Measurements from ENCODE around the gene HNRNPDL.
A peak's percentile ranks its signal among the peaks of the same experiment; 100 is the strongest.

Gene HNRNPDL

DNA sequence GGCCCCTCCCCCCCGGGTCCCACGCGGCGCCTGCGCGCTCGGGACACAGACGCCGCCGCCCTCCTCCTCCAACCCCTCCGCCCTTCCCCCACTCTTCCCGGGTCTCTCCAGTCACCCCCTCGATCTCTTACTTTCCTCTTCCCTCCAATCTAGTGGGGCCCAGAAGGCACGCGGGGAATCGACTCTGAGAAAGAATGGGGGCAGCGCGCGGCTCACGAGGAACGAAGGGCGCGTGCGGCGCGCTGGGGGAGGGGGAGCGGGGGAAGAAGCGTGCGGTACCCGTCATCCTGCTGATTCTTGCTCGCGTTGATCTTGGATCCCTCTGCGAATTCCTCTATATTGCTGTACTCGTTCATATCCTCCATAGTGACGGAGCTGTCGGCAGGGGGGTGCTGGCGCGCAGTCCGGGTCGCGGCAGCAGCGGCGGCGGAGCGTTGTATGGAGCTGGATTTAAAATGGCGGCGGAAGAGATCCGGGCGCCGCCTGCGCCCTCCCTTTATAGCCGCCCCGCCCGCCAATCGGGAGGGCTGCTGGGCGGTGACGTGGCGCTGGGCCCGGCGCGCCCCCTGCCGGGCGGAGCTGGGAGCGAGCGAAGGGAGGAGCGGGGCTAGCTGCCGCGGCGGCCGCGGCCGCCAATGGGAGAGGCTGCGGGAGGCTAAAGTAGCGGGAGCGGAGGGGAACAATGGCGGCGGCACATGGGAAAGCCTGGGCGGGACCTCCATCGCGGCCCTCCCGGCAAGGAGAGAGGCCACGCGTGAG, 1.1 kb downstream of the HNRNPDL start:
- POLR2A ChIA-PET, result interaction anchor here (0.6 to 2.6 kb wide), 22 partner anchors 9 to 1026 kb away, joined by 3 to 24 read pairs (median 4); partner anchors contain the start of genes COPS4, COQ2, HNRNPD and SCD5

DNA sequence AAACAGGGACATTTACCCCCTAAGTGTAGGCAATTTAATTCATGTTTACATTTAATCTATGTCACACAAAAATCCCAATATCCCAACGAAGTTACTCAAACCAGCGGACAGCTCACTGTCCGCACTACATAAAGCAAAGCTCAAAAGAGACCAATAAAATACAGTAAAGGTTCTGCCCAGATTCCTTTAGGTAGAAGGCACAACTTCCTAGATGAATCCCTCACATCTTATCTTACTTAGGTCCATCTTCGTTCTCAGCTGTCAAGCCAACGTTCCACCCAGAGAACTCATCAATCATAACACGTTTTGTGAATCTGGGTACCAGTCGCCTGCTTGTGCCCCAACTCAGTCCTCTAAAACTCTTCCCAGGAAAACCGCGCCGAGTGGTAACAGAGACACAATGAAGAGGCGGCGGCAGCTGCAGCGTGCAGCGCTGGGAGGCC, 1.7 kb downstream of the HNRNPDL start:
- no peak for DNase-seq (ENCODE audit: extremely low spot score)
- TF ChIP-seq, protein P1, sequence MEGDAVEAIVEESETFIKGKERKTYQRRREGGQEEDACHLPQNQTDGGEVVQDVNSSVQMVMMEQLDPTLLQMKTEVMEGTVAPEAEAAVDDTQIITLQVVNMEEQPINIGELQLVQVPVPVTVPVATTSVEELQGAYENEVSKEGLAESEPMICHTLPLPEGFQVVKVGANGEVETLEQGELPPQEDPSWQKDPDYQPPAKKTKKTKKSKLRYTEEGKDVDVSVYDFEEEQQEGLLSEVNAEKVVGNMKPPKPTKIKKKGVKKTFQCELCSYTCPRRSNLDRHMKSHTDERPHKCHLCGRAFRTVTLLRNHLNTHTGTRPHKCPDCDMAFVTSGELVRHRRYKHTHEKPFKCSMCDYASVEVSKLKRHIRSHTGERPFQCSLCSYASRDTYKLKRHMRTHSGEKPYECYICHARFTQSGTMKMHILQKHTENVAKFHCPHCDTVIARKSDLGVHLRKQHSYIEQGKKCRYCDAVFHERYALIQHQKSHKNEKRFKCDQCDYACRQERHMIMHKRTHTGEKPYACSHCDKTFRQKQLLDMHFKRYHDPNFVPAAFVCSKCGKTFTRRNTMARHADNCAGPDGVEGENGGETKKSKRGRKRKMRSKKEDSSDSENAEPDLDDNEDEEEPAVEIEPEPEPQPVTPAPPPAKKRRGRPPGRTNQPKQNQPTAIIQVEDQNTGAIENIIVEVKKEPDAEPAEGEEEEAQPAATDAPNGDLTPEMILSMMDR (IDR thresholded peaks at IDR 0.05; ENCODE audit: control extremely low read depth, extremely low read depth, low read depth, missing control alignments), result no peak
- ChIA-PET POLR2A (interaction anchor here (1.1 to 2.6 kb wide), 11 partner anchors 8 to 471 kb away, joined by 3 to 24 read pairs (median 7); partner anchors contain the start of genes HNRNPD, SCD5 and THAP9), CTCF (interaction anchor here (0.7 to 3.6 kb wide), 27 partner anchors 9 to 384 kb away, joined by 3 to 19 read pairs (median 4); partner anchors contain the start of gene HNRNPD)

More for the DNA sequence above, 1.1 kb downstream of the HNRNPDL start:
- CTCF ChIA-PET, result interaction anchor here (0.7 to 3.6 kb wide), 29 partner anchors 8 to 383 kb away, joined by 3 to 19 read pairs (median 4); partner anchors contain the start of gene HNRNPD
- DNase-seq (ENCODE audit: extremely low spot score), result peak; percentile 95
- TF ChIP-seq, protein P1 (IDR thresholded peaks at IDR 0.05; ENCODE audit: control extremely low read depth, extremely low read depth, low read depth, missing control alignments), result peak; percentile 93

DNA sequence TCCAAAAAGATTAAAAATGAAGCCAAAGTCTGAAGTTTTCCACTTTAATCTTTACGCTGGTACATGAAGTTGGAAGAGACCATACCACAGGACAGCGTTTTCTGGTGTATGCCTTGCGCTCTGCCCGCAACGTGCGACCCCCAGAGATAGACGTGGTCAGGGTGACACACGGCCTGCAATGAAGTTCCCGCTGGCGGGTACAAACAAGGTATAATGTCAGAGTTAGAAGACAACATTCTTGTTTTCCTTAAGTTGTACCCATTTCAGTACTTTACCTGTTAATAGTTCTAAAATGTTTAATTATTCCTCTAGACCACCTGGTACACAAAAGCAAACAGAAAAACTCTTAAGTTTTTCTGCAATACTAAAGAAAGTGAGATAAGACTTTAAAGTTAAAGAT, 4.8 kb downstream of the HNRNPDL start:
- DNase-seq (ENCODE audit: extremely low spot score), result no peak
- ChIA-PET POLR2A (no interaction called here), CTCF (no interaction called here)
- TF ChIP-seq, protein P1 (IDR thresholded peaks at IDR 0.05; ENCODE audit: control extremely low read depth, extremely low read depth, low read depth, missing control alignments), result no peak

DNA sequence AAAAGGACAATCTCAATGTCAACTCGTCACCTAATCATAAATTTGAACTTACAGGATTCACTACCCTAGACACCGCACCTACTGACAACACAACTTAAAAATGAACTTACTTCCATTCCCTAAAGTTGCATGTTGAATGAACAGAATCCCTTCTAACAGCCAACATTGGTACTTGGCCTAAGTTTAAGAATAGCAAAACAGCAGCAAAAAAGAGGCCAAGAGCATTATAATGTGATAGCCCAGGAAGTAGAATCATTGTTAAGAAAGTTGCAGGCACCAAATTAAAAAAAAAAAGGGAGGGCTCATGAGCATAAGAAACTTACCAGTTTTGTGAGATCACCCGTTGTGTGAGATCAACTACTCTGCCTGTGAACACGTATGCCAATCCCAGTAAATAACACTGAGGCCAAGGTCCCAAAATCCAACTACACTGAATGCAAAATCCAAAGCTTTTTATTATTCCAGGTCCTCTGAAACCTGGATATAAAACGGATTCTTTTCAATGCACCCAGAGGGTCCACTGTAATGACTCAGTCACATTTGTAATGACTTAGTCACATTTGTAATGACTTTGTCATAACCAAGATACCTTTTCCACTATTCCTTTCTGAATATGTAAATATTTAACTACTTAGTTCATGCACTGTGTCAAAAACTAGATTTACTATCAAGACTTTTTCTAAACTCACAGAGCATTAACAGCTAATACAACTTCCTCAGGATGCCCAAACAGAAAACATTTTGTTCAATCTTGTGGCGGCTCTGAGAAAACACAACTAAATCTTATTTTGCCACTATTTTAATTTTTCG, 6.8 kb downstream of the HNRNPDL start:
- no peak for DNase-seq (ENCODE audit: extremely low spot score)
- ChIA-PET POLR2A (interaction anchor here (1.2 kb wide), 1 partner anchor 42 kb away, joined by 3 read pairs; no protein-coding TSS in a partner anchor), CTCF (interaction anchor here (1.0 kb wide), 1 partner anchor 9 kb away, joined by 3 read pairs; no protein-coding TSS in a partner anchor)
- TF ChIP-seq, protein P1 (IDR thresholded peaks at IDR 0.05; ENCODE audit: control extremely low read depth, extremely low read depth, low read depth, missing control alignments), result no peak

DNA sequence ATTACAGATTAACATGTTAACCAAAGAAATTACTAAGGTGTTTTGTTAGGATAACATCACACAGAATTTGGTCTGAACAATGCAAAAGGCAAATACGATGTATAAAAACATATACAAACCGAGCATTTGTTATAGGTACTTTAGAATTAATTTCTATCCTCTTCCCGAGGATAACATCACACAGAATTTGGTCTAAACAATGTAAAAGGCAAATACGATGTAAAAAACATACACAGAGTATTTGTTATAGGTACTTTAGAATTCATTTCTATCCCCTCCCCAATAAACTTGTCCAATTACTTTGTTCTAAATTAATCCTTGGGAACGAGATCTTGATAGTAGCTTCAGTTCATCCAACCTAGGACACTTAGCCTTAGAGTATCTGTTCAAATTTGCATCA, 7.6 kb downstream of the HNRNPDL start:
- ChIA-PET POLR2A (no interaction called here), CTCF (interaction anchor here (1.2 kb wide), 1 partner anchor 9 kb away, joined by 3 read pairs; no protein-coding TSS in a partner anchor)
- TF ChIP-seq, protein P1 (IDR thresholded peaks at IDR 0.05; ENCODE audit: control extremely low read depth, extremely low read depth, low read depth, missing control alignments), result no peak
- no peak for DNase-seq (ENCODE audit: extremely low spot score)

Data from GM10248 (cell line).